Measurements from ENCODE around the gene ARL15.

DNA sequence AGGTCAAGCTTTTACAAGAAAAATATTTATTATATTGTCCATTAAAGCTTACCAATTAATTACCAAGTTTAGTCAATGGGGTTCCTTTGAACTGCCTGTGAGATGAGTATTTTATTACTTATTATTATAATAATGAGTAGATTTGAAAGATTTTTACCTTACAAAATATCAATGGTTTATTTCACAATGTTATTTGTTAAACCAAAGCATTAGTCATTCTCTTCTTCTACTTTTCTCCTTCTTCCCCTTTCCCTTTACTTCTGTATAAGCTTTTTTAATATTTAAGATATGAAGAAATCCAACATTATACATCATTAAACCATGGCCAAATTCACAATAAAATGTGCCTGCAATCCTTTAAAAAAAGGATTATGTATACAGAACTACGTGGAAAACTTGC lies 369.5 kb downstream of the ARL15 start:
- TF ChIP-seq, protein P1, sequence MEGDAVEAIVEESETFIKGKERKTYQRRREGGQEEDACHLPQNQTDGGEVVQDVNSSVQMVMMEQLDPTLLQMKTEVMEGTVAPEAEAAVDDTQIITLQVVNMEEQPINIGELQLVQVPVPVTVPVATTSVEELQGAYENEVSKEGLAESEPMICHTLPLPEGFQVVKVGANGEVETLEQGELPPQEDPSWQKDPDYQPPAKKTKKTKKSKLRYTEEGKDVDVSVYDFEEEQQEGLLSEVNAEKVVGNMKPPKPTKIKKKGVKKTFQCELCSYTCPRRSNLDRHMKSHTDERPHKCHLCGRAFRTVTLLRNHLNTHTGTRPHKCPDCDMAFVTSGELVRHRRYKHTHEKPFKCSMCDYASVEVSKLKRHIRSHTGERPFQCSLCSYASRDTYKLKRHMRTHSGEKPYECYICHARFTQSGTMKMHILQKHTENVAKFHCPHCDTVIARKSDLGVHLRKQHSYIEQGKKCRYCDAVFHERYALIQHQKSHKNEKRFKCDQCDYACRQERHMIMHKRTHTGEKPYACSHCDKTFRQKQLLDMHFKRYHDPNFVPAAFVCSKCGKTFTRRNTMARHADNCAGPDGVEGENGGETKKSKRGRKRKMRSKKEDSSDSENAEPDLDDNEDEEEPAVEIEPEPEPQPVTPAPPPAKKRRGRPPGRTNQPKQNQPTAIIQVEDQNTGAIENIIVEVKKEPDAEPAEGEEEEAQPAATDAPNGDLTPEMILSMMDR (IDR thresholded peaks at IDR 0.05) = no peak
- no peak for TF ChIP-seq EZH2 (IDR thresholded peaks at IDR 0.05; ENCODE audit: borderline replicate concordance, insufficient read depth, low read depth, low read length, poor library complexity, severe bottlenecking)

Data from B cell (primary cell).